ENCODE data around the gene ZNF436.
"Not testable (repeated sequence)": the region's sequence is repeated elsewhere in the genome, so short reads cannot be mapped to it uniquely, and the experiment has no call there.

Gene ZNF436

DNA sequence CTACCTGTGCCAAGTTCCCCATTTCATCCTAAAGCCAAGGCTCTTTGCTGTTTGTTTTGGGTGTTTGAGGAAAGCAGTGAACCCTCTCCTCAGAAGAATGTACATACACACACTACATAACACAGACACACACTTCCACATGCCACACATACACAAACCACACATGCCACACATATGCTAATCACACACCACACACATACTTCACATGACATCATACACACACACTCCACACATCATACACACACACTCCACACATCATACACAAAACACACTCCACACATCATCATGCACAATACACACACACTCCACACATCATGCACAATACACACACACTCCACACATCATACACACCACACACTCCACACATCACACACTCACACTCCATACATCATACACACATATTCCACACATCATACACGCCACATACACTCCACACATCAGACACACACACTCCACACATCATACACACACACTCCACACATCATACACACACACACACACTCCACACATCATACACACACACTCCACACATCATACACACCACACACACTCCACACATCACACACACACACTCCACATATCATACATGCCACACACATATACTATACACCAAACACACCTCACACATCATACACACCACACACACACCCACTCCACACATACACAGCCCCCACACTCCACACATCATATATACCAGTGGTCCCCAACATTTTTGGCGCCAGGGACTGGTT lies 22.7 kb upstream of the ZNF436 start:
- no peak for DNase-seq

DNA sequence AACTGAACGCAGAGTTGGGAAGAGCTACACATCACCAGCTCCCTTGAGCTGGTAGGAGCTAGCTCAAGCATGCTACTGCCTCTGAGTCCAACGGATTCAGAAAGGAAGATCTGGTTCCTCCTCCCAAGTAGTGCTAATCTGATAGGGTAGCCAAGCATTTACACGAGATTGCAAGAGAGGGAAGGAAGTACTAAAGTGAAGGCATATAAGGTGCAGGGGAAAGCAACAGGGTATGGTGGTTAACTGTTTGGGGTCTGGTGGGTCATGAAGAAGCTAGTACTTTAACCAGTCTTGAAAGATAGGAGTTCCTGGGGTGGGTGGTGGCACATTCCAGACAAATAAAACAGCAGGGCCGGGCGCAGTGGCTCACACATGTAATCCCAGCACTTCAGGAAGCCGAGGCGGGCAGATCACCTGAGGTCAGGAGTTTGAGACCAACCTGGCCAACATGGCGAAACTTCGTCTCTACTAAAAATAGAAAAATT lies 20.2 kb upstream of the ZNF436 start:
- no peak for DNase-seq

DNA sequence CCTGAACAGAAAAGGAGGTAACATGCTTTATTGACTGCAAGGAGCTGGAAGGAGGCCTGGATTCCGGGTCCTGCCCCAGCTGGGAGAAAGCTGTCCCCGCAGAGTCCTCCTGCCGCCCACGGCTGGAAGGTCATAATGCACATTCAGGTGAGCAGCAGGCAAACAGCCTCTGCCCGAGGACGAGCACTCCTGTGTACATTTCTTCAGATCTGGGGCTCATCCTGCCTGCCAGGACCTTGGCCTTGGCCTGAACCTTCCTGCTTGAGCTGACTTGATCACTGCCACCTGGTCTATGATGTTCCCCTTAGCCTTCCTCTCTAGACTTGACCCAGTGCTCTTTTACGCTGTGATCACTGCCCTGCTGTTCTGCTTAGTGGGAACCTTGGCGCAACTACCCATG lies 17.9 kb upstream of the ZNF436 start:
- DNase-seq = no peak

DNA sequence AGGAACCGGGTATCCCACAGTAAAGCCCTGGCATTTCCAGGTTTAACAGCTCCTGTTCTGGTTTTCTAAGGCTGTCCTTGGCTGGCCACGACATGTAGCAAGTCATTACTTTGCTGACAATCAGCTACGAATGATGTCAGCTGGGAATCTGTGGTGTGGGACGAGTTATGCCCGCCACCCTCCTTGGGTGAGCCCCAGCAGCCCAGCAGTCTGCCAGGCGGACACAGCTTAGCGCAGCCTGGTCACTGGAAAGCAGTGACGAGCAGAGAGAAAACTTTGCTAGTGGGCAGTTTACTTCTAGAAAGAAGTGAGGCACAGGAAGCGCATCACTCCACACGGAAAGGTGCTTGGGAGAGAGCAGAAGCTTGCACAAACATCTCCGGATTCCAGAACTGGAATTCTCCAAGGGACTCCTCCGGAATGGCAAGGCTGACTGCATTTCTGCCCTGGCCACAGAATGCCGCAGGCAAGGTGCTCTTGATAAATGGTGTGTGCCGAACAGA lies 15.5 kb upstream of the ZNF436 start:
- no peak for DNase-seq

DNA sequence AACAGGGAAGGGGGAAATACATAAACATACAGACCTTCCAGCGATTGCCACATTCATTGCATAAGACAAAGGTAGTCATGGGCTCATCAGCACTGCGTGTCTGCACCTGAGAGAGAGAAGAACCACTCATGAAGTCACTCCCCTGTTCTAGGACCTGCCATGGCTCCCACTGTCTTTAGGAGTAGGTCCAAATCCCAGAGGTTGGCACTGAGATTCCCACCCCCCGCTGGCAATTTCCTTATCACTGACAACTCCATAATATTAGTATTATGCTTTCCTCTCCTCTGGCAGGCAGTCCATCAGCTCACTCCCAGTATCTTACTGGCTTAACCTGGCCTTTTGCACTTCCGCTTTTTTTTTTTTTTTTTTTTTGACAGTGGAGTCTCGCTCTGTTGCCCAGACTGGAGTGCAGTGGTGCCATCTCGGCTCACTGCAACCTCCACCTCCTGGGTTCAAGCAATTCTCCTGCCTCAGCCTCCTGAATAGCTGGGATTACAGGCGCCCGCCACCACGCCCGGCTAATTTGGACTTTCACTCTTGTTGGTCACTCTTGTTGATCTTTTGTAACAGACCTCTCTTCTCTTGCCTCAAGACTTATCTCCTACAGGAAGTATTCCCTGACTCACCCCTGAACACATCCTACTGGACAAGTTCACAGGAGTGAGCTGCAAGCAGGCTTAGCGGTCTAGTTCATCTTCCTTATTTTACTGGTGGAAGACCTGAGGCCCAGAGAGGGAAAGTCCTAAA lies 14.8 kb upstream of the ZNF436 start:
- DNase-seq = no peak

DNA sequence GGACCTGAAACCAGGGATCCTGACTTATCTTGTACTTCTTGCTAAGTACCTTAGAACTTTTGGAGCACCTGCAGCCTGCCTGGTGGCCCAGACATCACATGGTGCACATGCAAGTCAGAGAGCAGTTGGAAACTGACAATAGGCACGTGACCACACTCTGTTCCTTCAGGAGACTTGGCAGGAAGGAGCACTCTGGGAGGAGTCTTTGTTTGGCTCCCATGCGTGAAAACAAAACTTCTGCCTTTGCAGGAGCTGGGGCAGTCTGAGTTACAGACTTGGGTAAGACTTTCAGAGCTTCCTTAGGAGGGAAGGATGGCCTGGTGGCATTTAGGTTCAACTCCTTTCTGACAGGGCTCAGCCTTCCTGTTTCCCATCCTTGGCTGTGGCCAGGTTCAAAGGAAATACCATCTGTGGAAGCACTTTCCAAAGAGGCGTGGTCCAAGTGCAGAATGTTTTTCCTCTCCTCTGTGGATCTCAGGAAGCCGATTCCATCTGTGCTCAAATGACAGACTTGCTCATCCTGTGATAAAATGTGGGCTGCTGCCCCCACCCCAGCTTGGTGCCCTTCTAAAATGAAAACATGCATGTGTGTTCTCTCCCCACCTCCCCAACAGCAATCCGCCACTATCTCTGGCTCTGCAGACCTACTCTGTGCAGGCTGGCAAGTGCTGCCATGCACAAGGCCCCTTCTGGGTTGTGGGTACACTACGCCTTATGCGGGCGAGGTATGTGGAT lies 14.1 kb upstream of the ZNF436 start:
- no peak for DNase-seq

DNA sequence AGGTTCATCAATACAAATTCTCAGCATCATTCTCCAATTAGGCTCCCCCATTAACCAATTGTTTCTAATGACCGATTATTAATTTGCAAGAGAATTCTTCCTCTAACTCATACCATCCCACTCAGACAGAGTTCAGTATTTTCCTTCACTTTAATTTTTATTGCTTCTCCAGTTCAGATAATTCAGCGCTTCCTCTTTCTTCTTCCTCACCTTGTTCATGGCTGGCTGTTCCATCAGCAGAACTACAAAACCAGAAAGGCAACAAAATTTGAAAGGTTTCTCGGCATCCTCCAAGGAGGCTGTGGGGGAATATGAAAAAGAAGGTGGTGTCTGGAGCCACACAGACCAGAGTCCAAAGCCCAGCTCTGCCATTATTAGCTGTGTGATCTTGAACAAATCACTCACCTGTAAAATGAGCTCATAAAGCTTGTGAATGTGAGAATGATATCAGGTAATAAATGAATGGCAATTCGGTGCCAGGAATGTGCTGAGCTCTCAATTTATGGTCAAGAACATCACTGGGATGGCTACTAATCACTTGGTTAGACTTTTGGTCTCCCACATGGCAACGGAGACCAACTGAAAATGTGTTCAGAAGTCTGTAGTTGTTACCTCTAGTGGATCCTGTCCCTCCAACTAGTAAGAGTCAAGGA lies 11.7 kb upstream of the ZNF436 start:
- DNase-seq = no peak

DNA sequence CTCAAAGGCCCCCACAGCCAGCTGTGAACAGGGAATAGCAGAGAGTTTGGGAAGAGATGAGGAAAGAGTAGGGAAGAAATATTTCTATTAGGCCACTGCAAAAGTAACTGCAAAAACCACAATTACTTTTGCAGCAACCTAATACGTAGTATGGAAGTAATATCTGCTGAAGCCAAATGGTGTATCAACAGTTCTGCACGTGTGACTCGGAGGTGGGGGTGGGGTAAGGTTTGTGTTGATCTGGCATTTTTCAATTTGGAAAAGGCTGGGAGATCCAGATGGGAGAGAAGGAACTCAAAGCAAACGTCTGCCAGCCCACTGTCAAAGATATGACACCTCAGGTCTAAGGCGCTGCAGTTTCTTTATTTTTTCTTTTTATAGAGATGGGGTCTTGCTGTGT lies 11.1 kb upstream of the ZNF436 start:
- DNase-seq = no peak

DNA sequence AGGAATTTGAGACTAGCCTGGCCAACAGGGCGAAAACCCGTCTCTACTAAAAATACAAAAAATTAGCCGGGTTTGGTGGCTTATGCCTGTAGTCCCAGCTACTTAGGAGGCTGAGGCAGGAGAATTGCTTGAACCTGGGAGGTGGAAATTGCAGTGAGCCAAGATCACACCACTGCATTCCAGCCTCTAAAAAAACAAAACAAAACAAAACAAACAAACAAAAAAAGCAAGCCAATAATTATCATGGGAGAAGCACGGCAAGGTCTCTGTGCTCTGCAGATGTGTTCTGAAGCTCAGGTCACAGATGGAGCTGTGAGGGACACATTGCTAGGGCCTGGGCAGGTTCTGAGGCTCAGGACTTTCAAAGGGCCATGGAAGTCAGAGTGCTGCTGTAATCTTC lies 10.6 kb upstream of the ZNF436 start:
- not testable (repeated sequence) for DNase-seq

DNA sequence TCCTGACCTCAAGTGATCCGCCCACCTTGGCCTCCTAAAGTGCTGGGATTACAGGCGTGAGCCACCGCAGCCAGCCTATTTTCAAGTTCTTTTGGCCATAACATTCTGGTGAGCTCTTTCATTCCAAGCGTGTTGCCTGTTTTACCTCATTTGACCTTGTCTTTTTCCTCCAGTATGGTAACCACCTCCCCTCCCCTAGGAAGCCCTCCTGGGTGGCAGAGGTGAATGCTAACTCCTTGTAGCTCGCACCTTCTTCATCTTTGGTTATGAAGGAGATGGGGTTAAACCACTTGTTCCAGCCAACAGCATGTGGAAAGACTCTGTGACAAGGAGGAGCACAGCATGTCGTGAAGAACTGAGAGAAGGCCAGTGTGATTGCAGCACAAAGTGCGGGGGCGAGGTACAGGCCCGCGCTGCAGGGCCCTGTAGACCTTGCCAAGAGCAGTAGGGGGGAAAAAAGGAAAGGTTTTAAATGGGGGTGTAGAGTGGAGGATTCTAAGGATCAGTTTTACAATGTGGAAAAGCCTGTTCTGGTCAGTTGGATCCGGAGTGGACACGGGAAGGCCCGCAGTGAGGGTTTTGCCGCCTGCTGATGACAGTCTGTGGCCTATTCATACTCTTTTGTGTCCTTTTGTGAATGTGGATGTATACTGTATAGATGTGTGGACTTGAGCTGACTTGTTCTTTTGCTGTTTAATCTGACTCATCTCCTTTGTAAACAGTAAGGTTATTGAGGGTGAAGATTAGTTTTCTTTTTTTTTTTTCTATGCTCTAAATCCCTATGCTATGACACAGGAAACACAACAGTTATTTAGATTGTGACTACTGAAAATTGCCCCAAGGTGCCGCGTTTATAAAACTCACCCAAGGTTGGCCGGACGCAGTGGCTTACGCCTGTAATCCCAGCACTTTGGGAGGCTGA lies 7.5 kb upstream of the ZNF436 start:
- DNase-seq = no peak

DNA sequence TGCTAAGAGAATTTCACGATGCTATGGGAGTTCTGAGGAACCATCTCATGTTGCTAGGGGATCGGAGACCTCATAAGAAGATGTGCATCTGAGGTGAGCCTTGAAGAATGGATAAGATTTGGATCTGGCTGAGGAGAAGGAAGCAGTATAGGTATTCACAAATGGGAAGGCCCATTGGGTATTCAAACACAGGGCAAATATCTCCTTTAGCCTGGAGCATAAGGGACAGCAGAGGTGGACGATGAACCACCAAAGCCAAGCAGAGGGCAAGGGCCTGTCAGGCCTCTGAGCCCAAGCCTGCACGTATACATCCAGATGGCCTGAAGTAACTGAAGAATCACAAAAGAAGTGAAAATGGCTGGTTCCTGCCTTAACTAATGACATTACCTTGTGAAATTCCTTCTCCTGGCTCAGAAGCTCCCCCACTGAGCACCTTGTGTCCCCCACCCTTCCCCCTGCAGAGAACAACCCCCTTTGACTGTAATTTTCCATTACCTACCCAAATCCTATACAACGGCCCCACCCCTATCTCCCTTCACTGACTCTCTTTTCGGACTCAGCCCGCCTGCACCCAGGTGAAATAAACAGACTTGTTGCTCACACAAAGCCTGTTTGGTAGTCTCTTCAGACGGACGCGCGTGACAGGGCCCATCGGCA lies 4.6 kb upstream of the ZNF436 start:
- not testable (repeated sequence) for DNase-seq

DNA sequence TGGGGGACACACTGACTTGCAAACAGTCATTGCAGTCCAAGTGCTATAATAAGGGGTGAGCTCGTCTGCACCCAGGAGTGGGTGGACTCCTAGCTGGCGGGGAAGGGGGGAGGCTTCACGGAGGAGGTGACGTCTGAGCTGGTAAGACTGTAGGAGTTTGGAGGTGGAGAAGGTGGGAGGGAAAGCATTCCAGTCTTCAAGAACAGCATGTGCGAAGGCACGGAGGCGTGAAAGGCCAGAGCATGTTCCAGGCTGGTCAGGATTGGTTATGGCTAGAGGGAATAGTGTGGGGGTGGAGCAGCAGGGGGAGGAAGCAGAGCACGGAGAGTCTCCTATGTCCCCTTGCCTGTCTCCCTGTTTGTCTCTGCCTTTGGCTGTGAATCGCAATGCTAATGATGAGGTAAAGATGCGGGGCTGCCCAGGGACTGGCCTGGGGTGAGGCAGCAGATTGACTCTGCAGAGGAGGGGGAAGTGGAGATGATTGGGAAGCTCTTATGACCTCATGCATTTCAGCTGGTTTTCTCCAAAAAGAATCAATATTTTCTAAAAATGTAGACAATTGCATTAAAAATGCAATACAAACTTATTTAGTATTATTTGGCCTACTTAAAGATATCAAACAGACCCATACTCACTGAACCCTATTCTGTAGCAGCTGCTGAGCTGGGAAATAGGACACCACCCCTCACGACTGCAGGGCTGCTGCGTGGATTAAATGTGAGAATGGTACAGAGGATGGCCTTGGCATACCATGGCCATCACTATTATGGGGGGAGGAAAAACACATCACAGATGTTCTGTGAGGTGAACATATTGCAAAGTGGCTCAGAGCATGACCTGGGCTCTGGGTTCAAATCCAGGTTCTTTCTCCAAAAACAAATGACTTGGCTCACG lies 2.6 kb upstream of the ZNF436 start:
- DNase-seq = no peak

DNA sequence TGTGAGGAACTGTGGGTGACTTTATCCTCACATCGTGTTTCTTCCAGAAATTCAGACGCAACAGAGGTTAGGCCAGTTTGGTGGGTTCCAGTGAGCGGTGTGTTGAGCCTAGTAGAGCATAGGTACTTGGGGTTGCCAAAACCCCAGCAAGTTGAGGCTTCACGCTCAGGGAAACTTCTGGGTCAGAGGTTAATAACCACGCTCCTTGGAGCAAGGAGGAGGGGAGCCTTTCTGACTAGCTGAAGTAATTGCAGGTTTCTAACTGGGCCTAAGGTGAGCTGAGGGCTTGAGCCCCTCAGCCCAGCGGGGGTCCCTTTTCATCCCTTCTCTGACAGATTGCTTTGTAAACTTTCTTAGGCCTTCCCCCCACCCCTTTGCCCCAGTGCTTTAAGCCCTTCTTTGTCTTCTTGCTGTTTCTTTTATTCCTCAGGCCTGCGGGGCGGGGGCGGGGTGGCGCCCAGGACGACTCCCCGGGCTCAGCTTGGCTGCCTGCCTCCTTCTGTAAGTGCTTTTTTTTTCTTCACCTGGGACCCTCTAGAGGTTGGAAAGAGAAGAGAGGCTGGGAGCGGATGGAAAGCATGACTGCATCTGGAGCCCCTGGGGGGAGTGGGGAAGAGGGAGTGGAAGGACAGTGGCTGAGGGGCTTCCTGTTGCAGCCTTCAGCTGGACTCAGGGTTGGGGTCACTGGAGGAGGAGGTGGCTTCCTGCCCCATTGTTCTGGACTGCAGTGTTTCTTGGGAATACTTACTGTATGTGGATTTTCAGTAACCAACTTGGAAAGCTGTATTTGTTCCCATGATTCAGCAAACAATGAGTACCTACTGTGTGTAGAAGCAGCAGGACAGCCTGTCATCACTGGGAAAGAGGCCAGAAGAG lies 1.3 kb upstream of the ZNF436 start:
- no peak for DNase-seq

DNA sequence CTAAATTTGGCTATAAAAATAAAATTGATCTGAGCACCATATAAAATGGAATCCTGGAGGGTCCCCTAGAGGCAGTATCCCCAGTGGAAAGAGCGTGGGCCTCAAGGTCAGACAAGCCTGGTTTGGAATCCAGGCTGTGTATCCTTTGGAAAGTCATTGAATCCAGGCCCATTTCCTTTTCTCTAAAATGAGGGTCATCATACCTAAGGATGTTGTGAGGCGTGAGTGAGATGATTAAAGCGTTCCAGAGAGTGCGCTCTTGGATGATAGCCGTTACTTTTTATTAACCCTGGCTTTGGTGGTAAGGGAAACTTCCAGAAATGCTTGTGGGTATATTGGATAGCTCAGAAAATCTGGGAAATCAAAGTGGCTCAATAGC lies 683 bp upstream of the ZNF436 start:
- no peak for DNase-seq

DNA sequence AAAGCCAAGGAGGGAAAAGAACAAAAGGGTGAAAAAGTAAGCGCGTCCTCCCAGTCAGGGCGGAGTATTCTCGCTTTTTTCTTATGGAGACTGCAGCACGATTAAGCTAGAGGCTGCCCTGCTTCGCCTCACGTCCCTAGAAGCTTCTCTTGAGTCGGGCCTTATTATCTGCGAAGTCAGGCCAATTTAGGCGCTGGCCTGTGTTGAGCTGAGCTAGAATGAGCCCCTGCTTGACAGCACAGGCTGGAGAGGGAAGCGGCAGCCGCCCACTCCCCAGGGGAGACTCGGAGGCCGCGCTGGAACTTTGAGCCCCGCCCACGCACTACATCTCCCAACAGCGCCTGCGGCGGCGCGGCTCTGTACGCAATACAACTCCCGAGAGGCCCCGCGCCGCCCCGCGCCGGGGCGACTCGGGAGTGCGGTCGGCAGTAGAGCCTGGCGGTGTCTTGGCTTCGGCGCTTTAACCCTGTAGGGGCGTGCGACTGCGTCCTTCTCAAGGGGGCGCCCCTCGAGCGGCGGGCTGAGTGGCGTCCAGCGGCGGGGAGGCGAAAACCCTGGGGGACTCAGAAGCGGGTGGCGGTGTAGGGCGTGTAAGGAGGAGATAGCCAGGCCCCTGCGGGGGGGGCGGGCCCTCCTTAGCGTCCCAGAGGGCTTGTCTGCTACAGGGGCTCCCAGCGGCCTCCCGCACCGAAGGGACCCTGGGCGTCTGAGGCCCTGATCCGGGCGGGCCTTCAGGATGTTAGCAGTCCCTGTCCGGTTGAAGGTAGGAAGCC lies 888 bp downstream of the ZNF436 start:
- peak; percentile 68 to 80 (median 69) for DNase-seq

DNA sequence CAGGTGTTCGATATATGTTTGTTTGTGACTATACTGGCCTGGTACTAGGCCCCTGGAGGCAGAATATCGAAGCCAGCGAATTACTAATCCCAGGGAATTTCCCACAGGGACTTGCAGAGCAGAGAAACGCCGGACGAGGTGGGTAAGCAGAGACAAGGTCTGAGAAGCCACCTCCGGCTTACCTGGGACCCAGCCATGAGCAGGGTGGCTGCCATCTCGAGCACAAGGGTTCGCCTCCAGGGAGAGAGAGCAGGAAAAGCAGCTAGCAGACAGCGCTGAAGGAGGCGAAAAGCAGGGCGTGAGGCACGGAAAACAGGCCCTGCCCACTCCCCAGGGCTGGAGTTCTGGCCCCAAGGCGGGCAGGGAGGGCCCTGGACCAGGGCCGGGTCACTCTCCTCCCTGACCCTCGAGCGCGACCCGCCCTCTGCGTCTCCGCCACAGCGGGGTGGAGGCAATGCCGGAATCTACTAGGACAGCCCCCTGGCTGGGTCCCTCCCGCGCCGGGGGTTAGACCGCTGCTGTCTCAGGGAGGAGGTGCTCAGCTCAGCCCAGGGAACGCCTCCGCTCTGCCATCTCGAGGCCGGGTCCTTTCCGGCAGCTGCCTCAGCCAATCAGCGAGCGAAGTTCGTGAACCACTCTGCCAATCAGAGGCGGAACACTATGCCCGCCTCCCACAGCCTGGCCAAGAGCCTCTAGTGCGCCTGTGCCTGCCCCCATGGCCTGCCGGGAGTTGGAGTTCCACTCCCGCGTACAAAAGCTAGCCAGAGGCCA lies 1.7 kb downstream of the ZNF436 start:
- DNase-seq = peak; percentile 92 to 95 (median 93)

DNA sequence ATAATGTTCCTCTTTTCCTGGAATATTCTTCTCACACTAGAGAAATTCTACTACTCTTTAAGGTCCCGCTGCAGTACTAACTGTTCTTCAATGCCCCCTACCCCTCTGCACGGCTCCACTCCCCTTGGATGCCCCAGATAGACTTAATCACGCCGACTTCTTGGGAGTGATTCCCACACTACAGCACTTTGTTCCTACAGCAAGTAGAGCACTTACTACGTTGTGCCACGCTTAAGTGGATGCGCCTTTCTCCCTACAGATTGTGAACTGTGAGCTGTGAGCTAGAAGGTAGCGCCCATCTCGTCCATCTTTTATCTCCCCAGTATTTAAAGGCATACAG lies 2.2 kb downstream of the ZNF436 start:
- no peak for DNase-seq

DNA sequence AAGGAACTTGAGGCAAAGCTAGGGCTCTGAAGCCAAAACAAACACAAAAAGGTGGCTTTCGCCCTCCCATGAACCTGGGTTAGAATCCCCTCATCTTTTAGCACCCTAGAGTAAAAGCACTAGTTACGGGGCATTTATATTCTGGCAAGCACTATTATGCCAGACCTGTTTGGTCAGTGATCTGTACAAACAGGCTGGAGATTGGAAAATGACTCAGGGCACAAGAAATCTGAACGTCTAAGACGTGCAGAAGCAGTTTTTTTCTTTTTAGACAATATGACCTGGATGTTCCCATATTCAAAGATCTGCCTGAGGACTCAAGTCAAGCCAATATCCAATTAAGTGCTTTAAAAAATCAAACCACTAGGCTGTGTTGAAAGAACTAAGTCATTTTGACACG lies 3.0 kb downstream of the ZNF436 start:
- no peak for DNase-seq
